ENCODE measurements around the gene BCAS1.

The BCAS1 gene

DNA sequence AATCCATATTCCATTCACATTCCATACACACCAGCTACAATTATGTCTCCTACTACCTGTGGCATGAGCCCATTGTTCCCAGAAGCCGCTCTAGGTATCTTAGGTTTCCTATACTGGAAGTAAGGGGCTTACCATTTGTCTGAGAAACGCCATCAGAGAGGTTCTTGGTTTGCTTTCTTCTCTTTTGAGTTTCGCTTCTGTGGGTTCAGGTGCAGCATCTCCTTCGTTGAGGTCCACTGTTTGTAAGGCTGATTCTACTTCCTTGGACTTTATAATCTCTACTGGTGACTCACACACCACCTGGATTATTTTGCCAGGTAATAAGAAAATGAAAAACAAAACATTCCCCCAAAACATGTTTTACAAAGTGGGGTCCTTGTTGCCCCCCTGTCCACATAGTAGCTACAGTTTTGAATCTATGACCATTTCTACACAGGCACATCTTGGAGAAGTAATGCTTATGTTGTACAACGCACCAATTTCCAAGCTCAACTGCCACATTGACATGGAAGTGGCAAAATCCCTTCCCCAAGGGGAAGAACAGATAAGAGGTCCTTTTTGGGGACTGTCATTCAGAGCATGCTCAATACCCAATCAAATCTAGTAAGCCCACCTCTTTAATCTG lies 103.5 kb downstream of the BCAS1 start:
- TF ChIP-seq CTCF (IDR thresholded peaks at IDR 0.05; ENCODE audit: borderline replicate concordance, control extremely low read depth, extremely low read depth, insufficient read depth, missing control alignments) = no peak
- no peak for DNase-seq (ENCODE audit: low spot score)
- in situ Hi-C loops (cut with MboI; ENCODE audit: low sequenced_read_pairs, unreplicated experiment) = loop anchor here (25.0 kb wide), 1 partner anchor 220 kb away; no protein-coding TSS in a partner anchor

DNA sequence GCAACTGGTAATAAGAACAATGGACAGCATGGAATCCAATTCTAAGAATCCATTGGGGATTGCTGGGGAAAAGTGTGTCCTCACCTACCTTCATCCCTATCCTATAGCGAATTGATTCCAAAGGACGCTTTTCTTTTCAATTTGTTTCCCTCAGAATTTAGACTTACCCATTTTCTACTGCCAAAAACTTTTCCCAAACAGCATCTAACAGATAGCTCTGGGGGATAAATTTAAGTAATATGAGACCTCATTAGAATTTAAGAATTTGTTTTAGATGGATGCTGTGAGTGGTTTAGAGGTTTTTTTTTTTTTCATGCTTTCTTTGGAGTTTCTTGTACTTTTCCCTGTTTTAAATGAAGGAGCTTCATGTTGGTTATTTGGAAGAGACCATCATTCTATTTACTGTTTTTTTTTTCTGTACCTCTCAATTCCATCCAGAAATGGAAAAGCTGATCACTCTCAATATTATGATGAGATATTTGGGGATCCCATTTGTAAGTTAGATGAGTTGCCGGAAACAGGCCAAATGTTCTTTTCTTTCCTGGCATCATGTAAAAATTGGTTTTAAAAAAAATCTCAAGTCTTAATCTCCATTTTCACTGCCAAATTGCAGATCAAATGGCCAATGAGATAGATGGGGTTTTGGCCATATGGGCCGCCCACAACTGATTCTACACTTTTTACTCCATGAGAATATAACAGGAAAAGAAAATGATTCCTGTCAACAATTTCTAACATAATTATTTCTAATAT lies 105.7 kb downstream of the BCAS1 start:
- no peak for DNase-seq (ENCODE audit: low spot score)
- TF ChIP-seq CTCF (IDR thresholded peaks at IDR 0.05; ENCODE audit: borderline replicate concordance, control extremely low read depth, extremely low read depth, insufficient read depth, missing control alignments) = no peak
- in situ Hi-C loops (cut with MboI; ENCODE audit: low sequenced_read_pairs, unreplicated experiment) = loop anchor here (25.0 kb wide), 1 partner anchor 223 kb away; no protein-coding TSS in a partner anchor

DNA sequence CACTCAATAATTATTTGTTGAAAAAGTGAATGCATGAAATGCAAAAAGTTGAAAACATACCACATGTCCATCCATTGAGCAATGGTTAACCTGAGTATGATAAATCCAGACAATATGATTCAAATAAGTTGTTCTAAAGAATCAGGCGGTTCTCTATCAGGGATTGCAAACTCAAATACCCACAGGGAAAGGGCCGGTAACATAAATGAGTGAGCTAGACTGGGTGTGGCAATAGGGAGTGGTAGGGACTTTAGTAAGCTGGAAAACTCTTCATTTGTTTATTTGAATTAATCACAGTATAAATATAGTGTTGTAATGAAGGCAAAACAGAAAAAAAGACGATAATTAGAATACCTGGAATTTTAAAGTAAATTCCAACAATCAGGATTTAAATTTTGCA lies 106.3 kb downstream of the BCAS1 start:
- in situ Hi-C loops (cut with MboI; ENCODE audit: low sequenced_read_pairs, unreplicated experiment) = loop anchor here (25.0 kb wide), 1 partner anchor 223 kb away; no protein-coding TSS in a partner anchor
- no peak for TF ChIP-seq CTCF (IDR thresholded peaks at IDR 0.05; ENCODE audit: borderline replicate concordance, control extremely low read depth, extremely low read depth, insufficient read depth, missing control alignments)
- no peak for DNase-seq (ENCODE audit: low spot score)

DNA sequence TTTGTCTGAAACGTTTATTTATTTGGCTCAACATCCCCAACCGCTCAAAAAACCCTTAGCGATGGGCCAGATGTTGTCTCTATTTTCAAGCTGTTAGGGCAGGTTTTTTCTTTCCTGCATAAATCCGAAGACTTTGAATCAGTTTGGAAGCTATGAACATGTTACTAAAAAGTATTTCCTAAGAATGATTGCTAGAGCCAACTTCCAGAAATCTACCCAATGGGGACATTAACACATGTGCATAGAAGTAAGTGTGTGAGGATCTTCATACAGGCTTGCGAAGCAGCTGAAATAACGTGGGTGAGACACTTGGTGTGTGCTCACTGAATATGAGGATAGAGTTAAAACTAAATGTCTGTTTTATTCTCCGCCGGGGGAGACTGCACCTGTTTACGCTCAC lies 106.8 kb downstream of the BCAS1 start:
- DNase-seq (ENCODE audit: low spot score) = no peak
- TF ChIP-seq CTCF (IDR thresholded peaks at IDR 0.05; ENCODE audit: borderline replicate concordance, control extremely low read depth, extremely low read depth, insufficient read depth, missing control alignments) = no peak
- in situ Hi-C loops (cut with MboI; ENCODE audit: low sequenced_read_pairs, unreplicated experiment) = loop anchor here (25.0 kb wide), 1 partner anchor 224 kb away; no protein-coding TSS in a partner anchor

DNA sequence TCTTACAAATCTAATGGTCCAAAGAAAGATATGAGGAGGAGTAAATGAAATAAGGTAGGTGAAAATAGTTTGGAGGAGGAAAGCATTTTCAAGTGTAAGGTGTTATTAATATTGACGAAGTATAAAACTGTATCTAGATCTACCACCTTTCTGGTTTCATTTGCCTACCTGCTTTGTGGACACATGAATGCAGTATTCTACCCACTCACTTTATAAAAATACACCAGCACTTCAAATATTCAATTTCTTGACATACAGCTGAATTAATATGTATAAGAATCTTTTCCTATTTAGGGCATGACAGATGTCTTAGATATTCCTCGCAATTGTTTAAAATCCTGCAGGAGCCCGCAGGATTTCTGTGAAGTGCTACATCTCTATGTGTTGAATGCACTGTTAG lies 108.0 kb downstream of the BCAS1 start:
- in situ Hi-C loops (cut with MboI; ENCODE audit: low sequenced_read_pairs, unreplicated experiment) = loop anchor here (25.0 kb wide), 1 partner anchor 225 kb away; no protein-coding TSS in a partner anchor
- no peak for TF ChIP-seq CTCF (IDR thresholded peaks at IDR 0.05; ENCODE audit: borderline replicate concordance, control extremely low read depth, extremely low read depth, insufficient read depth, missing control alignments)
- no peak for DNase-seq (ENCODE audit: low spot score)

- TF ChIP-seq CTCF (IDR thresholded peaks at IDR 0.05; ENCODE audit: borderline replicate concordance, control extremely low read depth, extremely low read depth, insufficient read depth, missing control alignments) = no peak
- in situ Hi-C loops (cut with MboI; ENCODE audit: low sequenced_read_pairs, unreplicated experiment) = loop anchor here (25.0 kb wide), 1 partner anchor 226 kb away; no protein-coding TSS in a partner anchor
- DNase-seq (ENCODE audit: low spot score) = no peak
These were observed 108.9 kb downstream of the BCAS1 start for GRCh38 chr20:53961527-53961926.
